HCEC 1CT (cell line): ENCODE results near the gene FRMD4A.
"Not testable (repeated sequence)": the region's sequence is repeated elsewhere in the genome, so short reads cannot be mapped to it uniquely, and the experiment has no call there.

Source experiments
- DNase-seq: peaks from one replicate; pipeline ENCODE4 v3.0.0-alpha.2; 2017

FRMD4A gene

GRCh38 chr10:13869295-13869664 is 461.4 kb downstream of the FRMD4A start:
- no peak for DNase-seq

- no peak for DNase-seq
Observed at GRCh38 chr10:13868528-13869294, 462.0 kb downstream of the FRMD4A start.

- DNase-seq, result no peak
Observed at GRCh38 chr10:13867822-13868221, 462.9 kb downstream of the FRMD4A start.

- peak; percentile 87 for DNase-seq
Observed at GRCh38 chr10:13865758-13866491, 464.8 kb downstream of the FRMD4A start.

- DNase-seq, result not testable (repeated sequence)
Observed at GRCh38 chr10:13865220-13865619, 465.5 kb downstream of the FRMD4A start.

- DNase-seq, result no peak
Observed at GRCh38 chr10:13862546-13863233, 468.0 kb downstream of the FRMD4A start.

- DNase-seq, result no peak
Observed at GRCh38 chr10:13860886-13861285, 469.8 kb downstream of the FRMD4A start.

GRCh38 chr10:13859979-13860654 is 470.6 kb downstream of the FRMD4A start:
- peak; percentile 19 for DNase-seq

GRCh38 chr10:13858709-13859108 is 472.0 kb downstream of the FRMD4A start:
- DNase-seq, result no peak

GRCh38 chr10:13857451-13857850 is 473.3 kb downstream of the FRMD4A start:
- no peak for DNase-seq

GRCh38 chr10:13853854-13854253 is 476.9 kb downstream of the FRMD4A start:
- peak; percentile 28 for DNase-seq

GRCh38 chr10:13852872-13853271 is 477.9 kb downstream of the FRMD4A start:
- DNase-seq, result no peak

- DNase-seq, result no peak
Observed at GRCh38 chr10:13851906-13852305, 478.8 kb downstream of the FRMD4A start.

- DNase-seq, result no peak
Observed at GRCh38 chr10:13848520-13849445, 481.9 kb downstream of the FRMD4A start.

GRCh38 chr10:13847201-13847631 is 483.5 kb downstream of the FRMD4A start:
- DNase-seq, result no peak

GRCh38 chr10:13845897-13846296 is 484.8 kb downstream of the FRMD4A start:
- no peak for DNase-seq

- no peak for DNase-seq
Observed at GRCh38 chr10:13844651-13845050, 486.1 kb downstream of the FRMD4A start.

GRCh38 chr10:13842117-13842516 is 488.6 kb downstream of the FRMD4A start:
- DNase-seq, result no peak

- no peak for DNase-seq
Observed at GRCh38 chr10:13840036-13840435, 490.7 kb downstream of the FRMD4A start.

GRCh38 chr10:13839430-13839990 is 491.2 kb downstream of the FRMD4A start:
- peak; percentile 88 for DNase-seq

- DNase-seq, result no peak
Observed at GRCh38 chr10:13839030-13839429, 491.7 kb downstream of the FRMD4A start.

GRCh38 chr10:13837966-13838365 is 492.8 kb downstream of the FRMD4A start:
- DNase-seq, result no peak
